GM23338 (cell line): Measurements from ENCODE around the gene PIGK. TPM values are rescaled to one million over a fixed set of nuclear protein-coding genes. Genes with fewer than 3 reads are reported as not detected.

Source experiments
- ATAC-seq: fragments of 200-7000 bp; cut with Tn5 transposase; 3 replicates; pipeline ENCODE4 v1.9.1; 2020
- DNase-seq: peaks from one replicate; pipeline ENCODE4 v3.0.0-alpha.2; 2015; ENCODE audit warnings: low spot score
- H2AFZ ChIP-seq: fragments of 200-600 bp; sonication (generic); 2 replicates; pipeline ENCODE4 v1.8.0; 2016; ENCODE audit warnings: antibody characterized with exemption, mild to moderate bottlenecking, moderate library complexity
- H3F3A ChIP-seq: fragments of 200-600 bp; sonication (generic); replicated peaks from 2 replicates; pipeline ENCODE4 v1.8.0; 2017; ENCODE audit warnings: antibody characterized with exemption, mixed run types, low read depth
- H3K27ac ChIP-seq: fragments of 200-600 bp; sonication (generic); 2 replicates; pipeline ENCODE4 v1.6.1; 2016; ENCODE audit warnings: low read depth
- H3K27me3 ChIP-seq: fragments of 200-600 bp; sonication (generic); 2 replicates; pipeline ENCODE4 v1.8.0; 2016; ENCODE audit warnings: mild to moderate bottlenecking, mixed run types, moderate library complexity; ENCODE audit not compliant: insufficient read depth
- H3K36me3 ChIP-seq: fragments of 200-600 bp; sonication (generic); 2 replicates; pipeline ENCODE4 v1.8.0; 2016; ENCODE audit warnings: mild to moderate bottlenecking; ENCODE audit not compliant: insufficient read depth
- H3K4me1 ChIP-seq: fragments of 200-600 bp; sonication (generic); 2 replicates; pipeline ENCODE4 v1.8.0; 2016; ENCODE audit warnings: mild to moderate bottlenecking, moderate library complexity; ENCODE audit not compliant: insufficient read depth
- H3K4me2 ChIP-seq: fragments of 200-600 bp; sonication (generic); 2 replicates; pipeline ENCODE4 v1.7.1; 2017; ENCODE audit warnings: mixed run types
- H3K4me3 ChIP-seq: fragments of 200-600 bp; sonication (generic); 2 replicates; pipeline ENCODE4 v1.6.1; 2016; ENCODE audit warnings: mixed run types
- H3K79me2 ChIP-seq: fragments of 200-600 bp; sonication (generic); replicated peaks from 2 replicates; pipeline ENCODE4 v1.8.0; 2017; ENCODE audit warnings: mild to moderate bottlenecking; ENCODE audit not compliant: insufficient read depth
- H3K9me2 ChIP-seq: fragments of 200-600 bp; sonication (generic); 2 replicates; pipeline ENCODE4 v1.8.0; 2017; ENCODE audit not compliant: insufficient read depth
- H4K20me1 ChIP-seq: fragments of 200-600 bp; sonication (generic); replicated peaks from 2 replicates; pipeline ENCODE4 v1.8.0; 2017; ENCODE audit warnings: mild to moderate bottlenecking; ENCODE audit not compliant: insufficient read depth
- H3K27ac Mint-ChIP-seq: 2 replicates; pipeline ENCODE4 v1.8.0; 2020; ENCODE audit warnings: inconsistent platforms, mild to moderate bottlenecking, moderate library complexity, mixed read lengths
- H3K27me3 Mint-ChIP-seq: 3 replicates; pipeline ENCODE4 v1.8.0; 2022; ENCODE audit warnings: low read depth, mild to moderate bottlenecking, moderate library complexity, mixed read lengths, inconsistent platforms; ENCODE audit not compliant: insufficient read depth, poor library complexity
- H3K36me3 Mint-ChIP-seq: 3 replicates; pipeline ENCODE4 v1.8.0; 2021; ENCODE audit warnings: low read depth, mild to moderate bottlenecking, inconsistent platforms, moderate library complexity, mixed read lengths
- H3K4me1 Mint-ChIP-seq: 3 replicates; pipeline ENCODE4 v1.8.0; 2020; ENCODE audit warnings: mild to moderate bottlenecking, inconsistent platforms, mixed read lengths
- H3K4me3 Mint-ChIP-seq: 3 replicates; pipeline ENCODE4 v1.8.0; 2021; ENCODE audit warnings: moderate library complexity, mild to moderate bottlenecking, inconsistent platforms, mixed read lengths
- H3K9me3 Mint-ChIP-seq: 3 replicates; pipeline ENCODE4 v1.8.0; 2020; ENCODE audit warnings: moderate library complexity, mild to moderate bottlenecking, inconsistent platforms, mixed read lengths
- CREB1 ChIP-seq: fragments of 250-450 bp; sonication (Bioruptor Pico); IDR thresholded peaks from 2 replicates; pipeline ENCODE4 v1.5.0; 2020; ENCODE audit warnings: low read depth, mild to moderate bottlenecking, moderate library complexity
- EZH2 ChIP-seq: fragments of 200-600 bp; sonication (generic); IDR thresholded peaks from one replicate; pipeline ENCODE4 v1.8.0; 2017; ENCODE audit warnings: antibody characterized with exemption, mild to moderate bottlenecking, low read depth; ENCODE audit not compliant: unreplicated experiment
- EZH2phosphoT487 ChIP-seq: fragments of 200-600 bp; sonication (generic); IDR thresholded peaks from one replicate; pipeline ENCODE4 v1.8.1; 2018; ENCODE audit warnings: antibody characterized with exemption; ENCODE audit not compliant: unreplicated experiment
- JUNB ChIP-seq: IDR thresholded peaks from one replicate; pipeline ENCODE4 v1.6.1; 2016; ENCODE audit warnings: antibody characterized with exemption; ENCODE audit not compliant: unreplicated experiment
- NANOG ChIP-seq: IDR thresholded peaks from 2 replicates; pipeline ENCODE4 v1.6.1; 2016; ENCODE audit warnings: antibody characterized with exemption, borderline replicate concordance
- POLR2AphosphoS5 ChIP-seq: IDR thresholded peaks from 2 replicates; pipeline ENCODE4 v1.6.1; 2016; ENCODE audit warnings: antibody characterized with exemption, low read depth
- STAT1 ChIP-seq: IDR thresholded peaks from one replicate; pipeline ENCODE4 v1.6.1; 2016; ENCODE audit warnings: antibody characterized with exemption; ENCODE audit not compliant: unreplicated experiment
- ZNF114 ChIP-seq: fragments of 250-450 bp; sonication (Bioruptor Pico); IDR thresholded peaks from 2 replicates; pipeline ENCODE4 v1.5.0; 2020; ENCODE audit warnings: mild to moderate bottlenecking, moderate library complexity
- ZNF331 ChIP-seq: fragments of 250-450 bp; sonication (Bioruptor Pico); IDR thresholded peaks from 2 replicates; pipeline ENCODE4 v1.5.0; 2020; ENCODE audit warnings: low read depth, mild to moderate bottlenecking, moderate library complexity
- polyA plus RNA-seq: library from polyadenylated mRNA; unstranded; fragments of >200 nt; fragmentation: Nextera tagmentation; extraction: Ambion mirVana; gene quantifications from 2 replicates; pipeline ENCODE4 v1.2.1, GENCODE V29; 2016
- total RNA-seq: library from RNA; depleted of rRNA; stranded (reverse); fragments of >200 nt; shearing (Covaris generic); gene quantifications from 2 replicates; pipeline ENCODE4 v1.2.3, GENCODE V29; 2014
- TF ChIP-seq, protein P1 (sequence below), 2 experiments: fragments of 200-600 bp in 1 of 2; sonication (generic) in 1 of 2; conservative IDR thresholded peaks; 2 replicates each; pipeline versions ENCODE4 v1.5.1 to v1.6.1; 2016 to 2017; ENCODE audit warnings: antibody characterized with exemption in 2 of 2, low read depth in 2 of 2, mild to moderate bottlenecking in 2 of 2, moderate library complexity in 1 of 2
- TF ChIP-seq, protein P2 (sequence below): fragments of 250-450 bp; sonication (Bioruptor Pico); IDR thresholded peaks from 2 replicates; pipeline ENCODE4 v1.5.0; 2020; ENCODE audit warnings: mild to moderate bottlenecking, moderate library complexity
- TF ChIP-seq, protein P3 (sequence below): IDR thresholded peaks from one replicate; pipeline ENCODE4 v1.6.1; 2018; ENCODE audit warnings: antibody characterized with exemption; ENCODE audit not compliant: unreplicated experiment
- TF ChIP-seq, protein P4 (sequence below): IDR thresholded peaks from 2 replicates; pipeline ENCODE4 v1.6.1; 2016; ENCODE audit warnings: antibody characterized with exemption

Gene PIGK
- total and polyA plus RNA-seq, 2 experiments from 2014 or later: 16.4 to 26.4 TPM

DNA sequence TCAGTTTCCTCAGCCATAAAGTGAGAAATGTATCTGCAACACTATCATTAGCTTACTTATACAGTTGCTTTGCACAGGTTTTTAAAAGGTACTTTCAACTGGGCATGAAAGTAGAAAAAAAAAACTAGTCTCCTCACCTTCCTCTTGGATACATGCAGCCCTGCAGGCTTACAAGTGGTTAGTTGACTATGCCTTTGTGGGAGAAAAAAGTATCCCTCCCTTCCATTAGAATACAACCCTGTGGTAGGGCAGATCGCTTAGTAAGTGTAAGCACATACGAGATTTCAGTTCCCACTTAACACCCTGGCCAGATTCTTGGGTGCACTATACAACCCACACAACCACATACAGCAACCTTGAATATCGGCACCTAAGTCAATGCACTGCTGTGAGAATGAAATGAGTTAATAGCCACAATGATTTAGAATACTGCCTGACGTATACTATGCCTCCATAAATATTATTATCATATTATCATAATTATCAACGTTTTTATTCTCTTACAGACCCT is 54.7 kb downstream of the PIGK start:
- Mint-ChIP-seq H3K27ac (peak overlapping the region; percentile 47; the same call in 1 of the 2 replicates), H3K27me3 (no peaks in the 10 kb centered on the region), H3K4me3 (no peak overlapping the region), H3K4me1 (peaks cover 10% of the 10 kb centered on the region; the same call in 2 of the 3 replicates), H3K9me3 (peaks cover 10% of the 10 kb centered on the region; the same call in 1 of the 3 replicates), H3K36me3 (peaks cover 26% of the 10 kb centered on the region)
- Histone ChIP-seq H3K27ac (no peak overlapping the region), H2AFZ (no peak overlapping the region), H3K27me3 (no peaks in the 10 kb centered on the region), H3K9me2 (no peaks in the 10 kb centered on the region), H3K4me3 (no peak overlapping the region), H3K79me2 (no peaks in the 10 kb centered on the region), H3K4me1 (peaks cover 4% of the 10 kb centered on the region; the same call in 1 of the 2 replicates), H3K4me2 (no peak overlapping the region), H4K20me1 (no peaks in the 10 kb centered on the region), H3K36me3 (peaks cover 11% of the 10 kb centered on the region), H3F3A (no peaks in the 10 kb centered on the region)
- peak; percentile 13 for DNase-seq
- peak; percentile 73 for ATAC-seq
- TF ChIP-seq EZH2phosphoT487 (no peak), POLR2AphosphoS5 (no peak), CREB1 (CRISPR knock-in tag) (no peak), ZNF331 (CRISPR knock-in tag) (no peak), JUNB (no peak), EZH2 (no peak), STAT1 (no peak), NANOG (no peak), ZNF114 (no peak)
- TF ChIP-seq, protein P1, sequence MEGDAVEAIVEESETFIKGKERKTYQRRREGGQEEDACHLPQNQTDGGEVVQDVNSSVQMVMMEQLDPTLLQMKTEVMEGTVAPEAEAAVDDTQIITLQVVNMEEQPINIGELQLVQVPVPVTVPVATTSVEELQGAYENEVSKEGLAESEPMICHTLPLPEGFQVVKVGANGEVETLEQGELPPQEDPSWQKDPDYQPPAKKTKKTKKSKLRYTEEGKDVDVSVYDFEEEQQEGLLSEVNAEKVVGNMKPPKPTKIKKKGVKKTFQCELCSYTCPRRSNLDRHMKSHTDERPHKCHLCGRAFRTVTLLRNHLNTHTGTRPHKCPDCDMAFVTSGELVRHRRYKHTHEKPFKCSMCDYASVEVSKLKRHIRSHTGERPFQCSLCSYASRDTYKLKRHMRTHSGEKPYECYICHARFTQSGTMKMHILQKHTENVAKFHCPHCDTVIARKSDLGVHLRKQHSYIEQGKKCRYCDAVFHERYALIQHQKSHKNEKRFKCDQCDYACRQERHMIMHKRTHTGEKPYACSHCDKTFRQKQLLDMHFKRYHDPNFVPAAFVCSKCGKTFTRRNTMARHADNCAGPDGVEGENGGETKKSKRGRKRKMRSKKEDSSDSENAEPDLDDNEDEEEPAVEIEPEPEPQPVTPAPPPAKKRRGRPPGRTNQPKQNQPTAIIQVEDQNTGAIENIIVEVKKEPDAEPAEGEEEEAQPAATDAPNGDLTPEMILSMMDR (conservative IDR thresholded peaks at IDR 0.05; ENCODE audit: low read depth in 2 of 2): no peak
- TF ChIP-seq, protein P2, sequence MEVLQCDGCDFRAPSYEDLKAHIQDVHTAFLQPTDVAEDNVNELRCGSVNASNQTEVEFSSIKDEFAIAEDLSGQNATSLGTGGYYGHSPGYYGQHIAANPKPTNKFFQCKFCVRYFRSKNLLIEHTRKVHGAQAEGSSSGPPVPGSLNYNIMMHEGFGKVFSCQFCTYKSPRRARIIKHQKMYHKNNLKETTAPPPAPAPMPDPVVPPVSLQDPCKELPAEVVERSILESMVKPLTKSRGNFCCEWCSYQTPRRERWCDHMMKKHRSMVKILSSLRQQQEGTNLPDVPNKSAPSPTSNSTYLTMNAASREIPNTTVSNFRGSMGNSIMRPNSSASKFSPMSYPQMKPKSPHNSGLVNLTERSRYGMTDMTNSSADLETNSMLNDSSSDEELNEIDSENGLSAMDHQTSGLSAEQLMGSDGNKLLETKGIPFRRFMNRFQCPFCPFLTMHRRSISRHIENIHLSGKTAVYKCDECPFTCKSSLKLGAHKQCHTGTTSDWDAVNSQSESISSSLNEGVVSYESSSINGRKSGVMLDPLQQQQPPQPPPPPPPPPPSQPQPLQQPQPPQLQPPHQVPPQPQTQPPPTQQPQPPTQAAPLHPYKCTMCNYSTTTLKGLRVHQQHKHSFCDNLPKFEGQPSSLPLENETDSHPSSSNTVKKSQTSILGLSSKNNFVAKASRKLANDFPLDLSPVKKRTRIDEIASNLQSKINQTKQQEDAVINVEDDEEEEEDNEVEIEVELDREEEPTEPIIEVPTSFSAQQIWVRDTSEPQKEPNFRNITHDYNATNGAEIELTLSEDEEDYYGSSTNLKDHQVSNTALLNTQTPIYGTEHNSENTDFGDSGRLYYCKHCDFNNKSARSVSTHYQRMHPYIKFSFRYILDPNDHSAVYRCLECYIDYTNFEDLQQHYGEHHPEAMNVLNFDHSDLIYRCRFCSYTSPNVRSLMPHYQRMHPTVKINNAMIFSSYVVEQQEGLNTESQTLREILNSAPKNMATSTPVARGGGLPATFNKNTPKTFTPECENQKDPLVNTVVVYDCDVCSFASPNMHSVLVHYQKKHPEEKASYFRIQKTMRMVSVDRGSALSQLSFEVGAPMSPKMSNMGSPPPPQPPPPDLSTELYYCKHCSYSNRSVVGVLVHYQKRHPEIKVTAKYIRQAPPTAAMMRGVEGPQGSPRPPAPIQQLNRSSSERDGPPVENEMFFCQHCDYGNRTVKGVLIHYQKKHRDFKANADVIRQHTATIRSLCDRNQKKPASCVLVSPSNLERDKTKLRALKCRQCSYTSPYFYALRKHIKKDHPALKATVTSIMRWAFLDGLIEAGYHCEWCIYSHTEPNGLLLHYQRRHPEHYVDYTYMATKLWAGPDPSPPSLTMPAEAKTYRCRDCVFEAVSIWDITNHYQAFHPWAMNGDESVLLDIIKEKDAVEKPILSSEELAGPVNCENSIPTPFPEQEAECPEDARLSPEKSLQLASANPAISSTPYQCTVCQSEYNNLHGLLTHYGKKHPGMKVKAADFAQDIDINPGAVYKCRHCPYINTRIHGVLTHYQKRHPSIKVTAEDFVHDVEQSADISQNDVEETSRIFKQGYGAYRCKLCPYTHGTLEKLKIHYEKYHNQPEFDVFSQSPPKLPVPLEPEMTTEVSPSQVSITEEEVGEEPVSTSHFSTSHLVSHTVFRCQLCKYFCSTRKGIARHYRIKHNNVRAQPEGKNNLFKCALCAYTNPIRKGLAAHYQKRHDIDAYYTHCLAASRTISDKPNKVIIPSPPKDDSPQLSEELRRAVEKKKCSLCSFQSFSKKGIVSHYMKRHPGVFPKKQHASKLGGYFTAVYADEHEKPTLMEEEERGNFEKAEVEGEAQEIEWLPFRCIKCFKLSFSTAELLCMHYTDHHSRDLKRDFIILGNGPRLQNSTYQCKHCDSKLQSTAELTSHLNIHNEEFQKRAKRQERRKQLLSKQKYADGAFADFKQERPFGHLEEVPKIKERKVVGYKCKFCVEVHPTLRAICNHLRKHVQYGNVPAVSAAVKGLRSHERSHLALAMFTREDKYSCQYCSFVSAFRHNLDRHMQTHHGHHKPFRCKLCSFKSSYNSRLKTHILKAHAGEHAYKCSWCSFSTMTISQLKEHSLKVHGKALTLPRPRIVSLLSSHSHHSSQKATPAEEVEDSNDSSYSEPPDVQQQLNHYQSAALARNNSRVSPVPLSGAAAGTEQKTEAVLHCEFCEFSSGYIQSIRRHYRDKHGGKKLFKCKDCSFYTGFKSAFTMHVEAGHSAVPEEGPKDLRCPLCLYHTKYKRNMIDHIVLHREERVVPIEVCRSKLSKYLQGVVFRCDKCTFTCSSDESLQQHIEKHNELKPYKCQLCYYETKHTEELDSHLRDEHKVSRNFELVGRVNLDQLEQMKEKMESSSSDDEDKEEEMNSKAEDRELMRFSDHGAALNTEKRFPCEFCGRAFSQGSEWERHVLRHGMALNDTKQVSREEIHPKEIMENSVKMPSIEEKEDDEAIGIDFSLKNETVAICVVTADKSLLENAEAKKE (CRISPR knock-in tag): no peak
- TF ChIP-seq, protein P3, sequence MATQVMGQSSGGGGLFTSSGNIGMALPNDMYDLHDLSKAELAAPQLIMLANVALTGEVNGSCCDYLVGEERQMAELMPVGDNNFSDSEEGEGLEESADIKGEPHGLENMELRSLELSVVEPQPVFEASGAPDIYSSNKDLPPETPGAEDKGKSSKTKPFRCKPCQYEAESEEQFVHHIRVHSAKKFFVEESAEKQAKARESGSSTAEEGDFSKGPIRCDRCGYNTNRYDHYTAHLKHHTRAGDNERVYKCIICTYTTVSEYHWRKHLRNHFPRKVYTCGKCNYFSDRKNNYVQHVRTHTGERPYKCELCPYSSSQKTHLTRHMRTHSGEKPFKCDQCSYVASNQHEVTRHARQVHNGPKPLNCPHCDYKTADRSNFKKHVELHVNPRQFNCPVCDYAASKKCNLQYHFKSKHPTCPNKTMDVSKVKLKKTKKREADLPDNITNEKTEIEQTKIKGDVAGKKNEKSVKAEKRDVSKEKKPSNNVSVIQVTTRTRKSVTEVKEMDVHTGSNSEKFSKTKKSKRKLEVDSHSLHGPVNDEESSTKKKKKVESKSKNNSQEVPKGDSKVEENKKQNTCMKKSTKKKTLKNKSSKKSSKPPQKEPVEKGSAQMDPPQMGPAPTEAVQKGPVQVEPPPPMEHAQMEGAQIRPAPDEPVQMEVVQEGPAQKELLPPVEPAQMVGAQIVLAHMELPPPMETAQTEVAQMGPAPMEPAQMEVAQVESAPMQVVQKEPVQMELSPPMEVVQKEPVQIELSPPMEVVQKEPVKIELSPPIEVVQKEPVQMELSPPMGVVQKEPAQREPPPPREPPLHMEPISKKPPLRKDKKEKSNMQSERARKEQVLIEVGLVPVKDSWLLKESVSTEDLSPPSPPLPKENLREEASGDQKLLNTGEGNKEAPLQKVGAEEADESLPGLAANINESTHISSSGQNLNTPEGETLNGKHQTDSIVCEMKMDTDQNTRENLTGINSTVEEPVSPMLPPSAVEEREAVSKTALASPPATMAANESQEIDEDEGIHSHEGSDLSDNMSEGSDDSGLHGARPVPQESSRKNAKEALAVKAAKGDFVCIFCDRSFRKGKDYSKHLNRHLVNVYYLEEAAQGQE: no peak
- TF ChIP-seq, protein P4, sequence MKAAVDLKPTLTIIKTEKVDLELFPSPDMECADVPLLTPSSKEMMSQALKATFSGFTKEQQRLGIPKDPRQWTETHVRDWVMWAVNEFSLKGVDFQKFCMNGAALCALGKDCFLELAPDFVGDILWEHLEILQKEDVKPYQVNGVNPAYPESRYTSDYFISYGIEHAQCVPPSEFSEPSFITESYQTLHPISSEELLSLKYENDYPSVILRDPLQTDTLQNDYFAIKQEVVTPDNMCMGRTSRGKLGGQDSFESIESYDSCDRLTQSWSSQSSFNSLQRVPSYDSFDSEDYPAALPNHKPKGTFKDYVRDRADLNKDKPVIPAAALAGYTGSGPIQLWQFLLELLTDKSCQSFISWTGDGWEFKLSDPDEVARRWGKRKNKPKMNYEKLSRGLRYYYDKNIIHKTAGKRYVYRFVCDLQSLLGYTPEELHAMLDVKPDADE: no peak
